Right kidney (tissue), 1 donor: ENCODE measurements around the gene ARL10.
"Not testable (repeated sequence)": the region's sequence is repeated elsewhere in the genome, so short reads cannot be mapped to it uniquely, and the experiment has no call there.

ENCODE experiments used
- DNase-seq: peaks from one replicate; pipeline ENCODE4 v3.0.0-alpha.2; 2016

Gene ARL10

GRCh38 chr5:176388444-176389134, 23.3 kb downstream of the ARL10 start, which contains the start of the genes HIGD2A and NOP16:
TSS of gene HIGD2A (plus strand) at chr5:176388751. CDS start at chr5:176388820, 69 bp downstream.
TSS of gene NOP16 (minus strand) at chr5:176388598. CDS start at chr5:176388539, 59 bp downstream.
- peak; percentile 98 for DNase-seq

- DNase-seq, result peak; percentile 96
These were observed 24.1 kb downstream of the ARL10 start for GRCh38 chr5:176389135-176390123.

- DNase-seq, result no peak
These were observed 26.2 kb downstream of the ARL10 start for GRCh38 chr5:176391479-176391878.

- DNase-seq, result no peak
These were observed 26.7 kb downstream of the ARL10 start for GRCh38 chr5:176391999-176392398.

GRCh38 chr5:176392526-176392925, 27.2 kb downstream of the ARL10 start:
- no peak for DNase-seq

GRCh38 chr5:176394096-176394495, 28.8 kb downstream of the ARL10 start:
- DNase-seq, result no peak

GRCh38 chr5:176394881-176395675, 29.8 kb downstream of the ARL10 start:
- no peak for DNase-seq

GRCh38 chr5:176396330-176396729, 31.0 kb downstream of the ARL10 start:
- DNase-seq, result no peak

- no peak for DNase-seq
These were observed 32.6 kb downstream of the ARL10 start for GRCh38 chr5:176397736-176398420.

- no peak for DNase-seq
These were observed 35.3 kb downstream of the ARL10 start for GRCh38 chr5:176400382-176401156.

GRCh38 chr5:176401281-176402205, 36.3 kb downstream of the ARL10 start:
- no peak for DNase-seq

- DNase-seq, result no peak
These were observed 40.6 kb downstream of the ARL10 start for GRCh38 chr5:176405656-176406435.

- DNase-seq, result no peak
These were observed 41.3 kb downstream of the ARL10 start for GRCh38 chr5:176406436-176407052.

GRCh38 chr5:176407456-176408251, 42.4 kb downstream of the ARL10 start:
- no peak for DNase-seq

- DNase-seq, result not testable (repeated sequence)
These were observed 42.9 kb downstream of the ARL10 start for GRCh38 chr5:176408252-176408573.

GRCh38 chr5:176408590-176408989, 43.3 kb downstream of the ARL10 start:
- DNase-seq, result no peak

GRCh38 chr5:176409765-176410164, 44.5 kb downstream of the ARL10 start:
- no peak for DNase-seq
